ENCODE data around the gene RAC2.

RAC2 gene

GRCh38 chr22:37177221-37177620 lies 66.8 kb downstream of the RAC2 start:
- no peak for DNase-seq (ENCODE audit: low read depth in 3 of 3)

- no peak for DNase-seq (ENCODE audit: low read depth in 3 of 3)
Measured at GRCh38 chr22:37176464-37177061, 67.5 kb downstream of the RAC2 start.

GRCh38 chr22:37175414-37176281 lies 68.4 kb downstream of the RAC2 start:
- DNase-seq (ENCODE audit: low read depth in 3 of 3) = no peak
